K562 (cell line): ENCODE data around the gene CAPN2. TPM values are rescaled to one million over a fixed set of nuclear protein-coding genes. Genes with fewer than 3 reads are reported as not detected.

Source experiments
- ATAC-seq: fragments of 200-7000 bp; cut with Tn5 transposase; 3 replicates; pipeline ENCODE4 v1.9.1; 2020; ENCODE audit warnings: moderate library complexity
- BruUV-seq: library from RNA; stranded (reverse); fragments of 400-500 nt; replicated peaks from 2 replicates; lab custom pipeline; 2021; lab: Mats Ljungman, UMichigan
- CTCF ChIA-PET: fragments of 300-600 bp; formaldehyde crosslinking; extraction: SDS; loops from one replicate; lab custom pipeline; 2021; ENCODE audit warnings: low intra/inter-chr PET ratio; lab: Yijun Ruan, JAX
- POLR2A ChIA-PET: fragments of 300-600, 350-650 bp; sonication (Branson Sonifier 250); formaldehyde crosslinking; extraction: SDS; loops from one replicate; lab custom pipeline; 2021; ENCODE audit warnings: antibody characterized with exemption, inconsistent platforms; lab: Yijun Ruan, JAX
- DNase-seq, 4 experiments: peaks; one replicate each; pipeline versions ENCODE4 v3.0.0 to v3.0.0-alpha.2; 2011 to 2018; ENCODE audit warnings: low spot score in 3 of 4, mixed read lengths in 3 of 4; ENCODE audit errors: extremely low read depth in 1 of 4
- FAIRE-seq: peaks from 2 replicates; lab custom pipeline; 2011; peaks lifted over from hg19 to GRCh38; lab: Jason Lieb, UNC
- H2AFZ ChIP-seq: 2 replicates; pipeline ENCODE4 v1.6.0; 2011; ENCODE audit warnings: low read depth, low read length, control low read depth, inconsistent platforms
- H3K27ac ChIP-seq: fragments of 200-600 bp; 3 replicates; pipeline ENCODE4 v1.8.0; 2011; ENCODE audit warnings: low read depth, mild to moderate bottlenecking, control low read depth, inconsistent platforms, low read length, moderate library complexity, mixed read lengths; ENCODE audit errors: extremely low read depth
- H3K27me3 ChIP-seq, 2 experiments: fragments of 300-600 bp in 1 of 2; 2 replicates in 1 of 2; 3 replicates in 1 of 2; pipeline versions ENCODE4 v1.6.0 to v1.8.0; 2011; ENCODE audit warnings: inconsistent platforms in 2 of 2, low read length in 2 of 2, mild to moderate bottlenecking in 1 of 2, mixed read lengths in 1 of 2, moderate library complexity in 1 of 2; ENCODE audit not compliant: control insufficient read depth in 2 of 2, insufficient read depth in 2 of 2
- H3K36me3 ChIP-seq: fragments of 300-600 bp; 3 replicates; pipeline ENCODE4 v1.8.0; 2011; ENCODE audit warnings: mild to moderate bottlenecking, low read length, inconsistent platforms; ENCODE audit not compliant: control insufficient read depth, insufficient read depth
- H3K4me1 ChIP-seq, 2 experiments: fragments of 200-600 bp in 1 of 2; replicated peaks in 1 of 2; 2 replicates in 1 of 2; 3 replicates in 1 of 2; pipeline versions ENCODE4 v1.5.1 to v1.8.0; 2011; ENCODE audit warnings: inconsistent platforms in 2 of 2, low read length in 2 of 2, mild to moderate bottlenecking in 1 of 2, mixed read lengths in 1 of 2, moderate library complexity in 1 of 2; ENCODE audit not compliant: control insufficient read depth in 2 of 2, insufficient read depth in 2 of 2
- H3K4me2 ChIP-seq: 2 replicates; pipeline ENCODE4 v1.6.1; 2011; ENCODE audit warnings: low read length, control low read depth, inconsistent platforms, mixed read lengths; ENCODE audit not compliant: insufficient read depth
- H3K4me3 ChIP-seq: fragments of 200-600 bp; sonication (generic), shearing (Covaris generic); 2 replicates; pipeline ENCODE4 v1.5.1; 2016; ENCODE audit warnings: control low read depth, inconsistent platforms
- H3K79me2 ChIP-seq: fragments of 200-600 bp; 3 replicates; pipeline ENCODE4 v1.8.0; 2011; ENCODE audit warnings: low read length, inconsistent platforms; ENCODE audit not compliant: control insufficient read depth, insufficient read depth
- H3K9ac ChIP-seq, 2 experiments: 2 replicates each; pipeline versions ENCODE4 v1.6.0 to v1.6.1; 2011; ENCODE audit warnings: low read depth in 2 of 2, low read length in 2 of 2, control low read depth in 1 of 2, inconsistent platforms in 1 of 2, mild to moderate bottlenecking in 1 of 2, mixed read lengths in 1 of 2; ENCODE audit not compliant: insufficient read depth in 1 of 2
- H3K9me1 ChIP-seq: one replicate; pipeline ENCODE4 v1.6.0; 2011; ENCODE audit warnings: inconsistent platforms, mild to moderate bottlenecking, low read length, moderate library complexity; ENCODE audit not compliant: control insufficient read depth, insufficient read depth
- H3K9me3 ChIP-seq: replicated peaks from 2 replicates; pipeline ENCODE4 v1.5.1; 2011; ENCODE audit warnings: low read depth, low read length, inconsistent platforms; ENCODE audit not compliant: control insufficient read depth, insufficient read depth
- H4K20me1 ChIP-seq: replicated peaks from 2 replicates; pipeline ENCODE4 v1.6.1; 2011; ENCODE audit warnings: low read length, inconsistent platforms, mixed read lengths; ENCODE audit not compliant: control insufficient read depth, insufficient read depth
- MAX ChIP-seq: sonication (generic); formaldehyde crosslinking; IDR thresholded peaks from 2 replicates; pipeline ENCODE4 v1.9.0; 2022; ENCODE audit warnings: mild to moderate bottlenecking, missing genetic modification reagents
- POLR2AphosphoS5 ChIP-seq: IDR thresholded peaks from 2 replicates; pipeline ENCODE4 v1.6.1; 2011; ENCODE audit warnings: mild to moderate bottlenecking, low read depth, low read length, moderate library complexity; ENCODE audit not compliant: control insufficient read depth, insufficient read depth
- POLR2B ChIP-seq: fragments of 450-650 bp; IDR thresholded peaks from 2 replicates; pipeline ENCODE4 v1.6.1; 2018; ENCODE audit warnings: low read depth; ENCODE audit not compliant: partially characterized antibody
- POLR2H ChIP-seq: IDR thresholded peaks from 2 replicates; pipeline ENCODE4 v1.6.1; 2016; ENCODE audit warnings: missing genetic modification characterization, low read depth, mild to moderate bottlenecking, control low read depth, missing compliant biosample characterization, moderate library complexity
- STAT6 ChIP-seq: sonication (generic); formaldehyde crosslinking; IDR thresholded peaks from 2 replicates; pipeline ENCODE4 v1.8.1; 2023; ENCODE audit warnings: mild to moderate bottlenecking, missing genetic modification reagents
- TEAD2 ChIP-seq: fragments of 450-650 bp; IDR thresholded peaks from 2 replicates; pipeline ENCODE4 v1.6.1; 2016; ENCODE audit warnings: missing genetic modification characterization, control low read depth, missing compliant biosample characterization
- WHSC1 ChIP-seq: IDR thresholded peaks from one replicate; pipeline ENCODE4 v1.6.1; 2012; ENCODE audit warnings: low read length, control low read depth, inconsistent platforms
- ZNF121 ChIP-seq: sonication (generic); formaldehyde crosslinking; conservative IDR thresholded peaks from 2 replicates; pipeline ENCODE4 v1.8.0; 2022; ENCODE audit warnings: missing genetic modification reagents
- ZNF518B ChIP-seq: fragments of 250-450 bp; sonication (Bioruptor Pico); IDR thresholded peaks from 2 replicates; pipeline ENCODE4 v1.5.0; 2021; ENCODE audit warnings: mild to moderate bottlenecking, moderate library complexity
- WGBS: fragments of 100-300 bp; shearing (Covaris generic); methylation state at CpG from one replicate; pipeline ENCODE4 v1.1.6; 2016; ENCODE audit warnings: low coverage, mixed read lengths; ENCODE audit not compliant: insufficient coverage; ENCODE audit errors: missing lambda C conversion rate; 5-methylcytosine and 5-hydroxymethylcytosine counted together
- in situ Hi-C: fragments of 300-500 bp; cut with MboI; formaldehyde crosslinking; loops from 4 replicates; pipeline ENCODE4 v1.15.0; 2018; ENCODE audit warnings: inconsistent platforms, mixed read lengths
- intact Hi-C: fragments of 100-400 bp; cut with micrococcal nuclease; formaldehyde crosslinking; loops from 2 replicates; pipeline ENCODE4 v1.14.2; 2022
- polyA plus RNA-seq, 8 experiments: library from polyadenylated mRNA; depleted of rRNA in 4 of 8; stranded (reverse) in 5 of 8; unstranded in 3 of 8; fragments of >200 nt; fragmentation: Nextera tagmentation in 2 of 8; fragmentation: Illumina TruSeq in 1 of 8; extraction: Ambion mirVana in 2 of 8; extraction: Trizol in 1 of 8; gene quantifications; 2 replicates each; pipeline versions ENCODE4 v1.2.1 to v1.2.3, GENCODE V29; 2011 to 2014; ENCODE audit warnings: inconsistent platforms in 1 of 8, missing spikeins in 1 of 8
- total RNA-seq, 7 experiments: library from RNA; depleted of rRNA in 6 of 7; stranded (reverse); fragments of >200 nt in 6 of 7; fragmentation: Illumina TruSeq in 2 of 7; extraction: Trizol in 2 of 7; gene quantifications; 2 replicates each; pipeline versions ENCODE4 v1.2.1 to v1.2.3, GENCODE V29; 2011 to 2021; ENCODE audit warnings: low replicate concordance in 1 of 7

Gene CAPN2
- total and polyA plus RNA-seq, 9 of the 15 experiments (the other 6 are each of a cell fraction or from before 2014, with no cell fraction given), result 24.6 to 157 (median 101) TPM

GRCh38 chr1:223774134-223774814 lies 61.9 kb downstream of the CAPN2 start:
- Histone ChIP-seq H3K4me2 (no peak overlapping the region), H3K4me3 (no peak overlapping the region), H4K20me1 (no peaks in the 10 kb centered on the region), H3K79me2 (peaks cover 22% of the 10 kb centered on the region; the same call in 2 of the 3 replicates), H3K27me3 (no peaks in the 10 kb centered on the region), H3K36me3 (peaks cover 94% of the 10 kb centered on the region), H3K9me3 (no peaks in the 10 kb centered on the region), H3K4me1 (peaks cover 29 to 66% of the 10 kb centered on the region in 2 experiments), H3K9me1 (no peaks in the 10 kb centered on the region), H2AFZ (no peak overlapping the region), H3K27ac (peak overlapping the region; percentile 16), H3K9ac (no peak overlapping the region)
- DNase-seq (no peak), FAIRE-seq (no peak), ATAC-seq (no peak)
- CTCF ChIA-PET, result no interaction called here
- WGBS, result 97% methylated on average over 6 of the region's 6 CpGs
- POLR2A ChIA-PET, result interaction anchor here (1.0 to 9.8 kb wide), 4 partner anchors 12 to 44 kb away, joined by 3 to 75 read pairs (median 30); no protein-coding TSS in a partner anchor
- in situ Hi-C loops (no loop called here), intact Hi-C loops (no loop called here)
- TF ChIP-seq POLR2H (tag), result 0 out of 2 replicates have a peak, but pooled peaks have one; percentile 30
- TF ChIP-seq TEAD2 (tag), result no peak
- TF ChIP-seq STAT6 (CRISPR knock-in tag), result peak; percentile 51; the same call in 1 of the 2 replicates
- no peak for TF ChIP-seq ZNF121
- TF ChIP-seq WHSC1, result peak; percentile 18
- TF ChIP-seq MAX (CRISPR knock-in tag), result 0 out of 2 replicates have a peak, but pooled peaks have one; percentile 23
- 0 out of 2 replicates have a peak, but pooled peaks have one; percentile 9 for TF ChIP-seq POLR2AphosphoS5
- TF ChIP-seq ZNF518B (CRISPR knock-in tag), result no peak
- TF ChIP-seq POLR2B, result peak; percentile 5
- BruUV-seq, result no TSS peak
